Esophagus squamous epithelium (tissue), 4 donors: ENCODE results near the gene ZFAND3.

Experiments used
- CTCF ChIP-seq, 6 experiments: fragments of 450-650 bp in 4 of 6; fragments of 200-600 bp in 2 of 6; sonication (generic) in 2 of 6; IDR thresholded peaks; one replicate each; pipeline ENCODE4 v1.5.1; 2016 to 2019; ENCODE audit warnings: antibody characterized with exemption in 6 of 6, mild to moderate bottlenecking in 4 of 6, moderate library complexity in 4 of 6
- POLR2A ChIP-seq, 4 donors: fragments of 450-650 bp; IDR thresholded peaks; one replicate each; pipeline ENCODE4 v1.6.1; 2017; ENCODE audit warnings: antibody characterized with exemption in 4 of 4, mild to moderate bottlenecking in 4 of 4, moderate library complexity in 3 of 4

GRCh38 chr6:37821446-37821845, 1.9 kb downstream of the ZFAND3 start:
- TF ChIP-seq POLR2A (IDR thresholded peaks at IDR 0.05) = no peak
- TF ChIP-seq CTCF (IDR thresholded peaks at IDR 0.05) = no peak
